ENCODE data around the gene TCF12.

DNA sequence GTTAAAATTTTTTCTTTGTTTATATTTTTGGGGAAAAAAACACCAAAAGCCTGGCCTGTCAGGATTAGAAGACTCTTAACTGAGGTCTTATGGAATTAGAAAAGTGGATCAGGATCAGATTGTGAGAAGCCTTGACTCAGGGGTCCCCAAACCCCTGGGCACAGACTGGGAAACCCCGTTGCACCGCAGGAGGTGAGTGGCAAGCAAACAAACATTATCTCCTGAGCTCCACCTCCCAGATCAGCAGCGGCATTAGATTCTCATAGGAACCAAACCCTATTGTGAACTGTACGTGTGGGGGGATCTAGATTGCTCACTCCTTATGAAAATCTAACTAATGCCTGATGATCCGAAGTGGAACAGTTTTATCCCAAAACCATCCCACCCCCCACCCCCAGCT, 117.2 kb downstream of the TCF12 start:
- TF ChIP-seq CTCF (IDR thresholded peaks at IDR 0.05) (no peak), EZH2phosphoT487 (IDR thresholded peaks at IDR 0.05) (no peak)
